Measurements from ENCODE around the gene PAK6. TPM values are rescaled to one million over a fixed set of nuclear protein-coding genes. Genes with fewer than 3 reads are reported as not detected.

PAK6 gene
- polyA plus RNA-seq, 1 of the 3 experiments (the other 2 are of a cell fraction) = 0.07 TPM

- no peaks in the 10 kb centered on the region for H3K9me2 ChIP-seq
- peaks cover 9 to 20% of the 10 kb centered on the region in 2 experiments for H3K4me1 ChIP-seq (ENCODE audit: control insufficient read depth in 1 of 2, insufficient read depth in 2 of 2, low read depth in 1 of 2, low read length in 1 of 2)
- H3K4me2 ChIP-seq = no peak overlapping the region
- TF ChIP-seq NFIC (IDR thresholded peaks at IDR 0.05; ENCODE audit: borderline replicate concordance) (no peak), RXRA (IDR thresholded peaks at IDR 0.05; ENCODE audit: borderline replicate concordance, low read depth) (no peak), TCF12 (IDR thresholded peaks at IDR 0.05) (no peak)
- H3K4me3 ChIP-seq (ENCODE audit: low read depth in 2 of 2, low read length in 1 of 2) = no peak overlapping the region
- H3K9ac ChIP-seq = no peak overlapping the region
- ChIA-PET POLR2A (no interaction called here), CTCF (interaction anchor here (0.7 to 34.5 kb wide), 5 partner anchors 8 to 148 kb away, joined by 3 to 720 read pairs (median 4); no protein-coding TSS in a partner anchor)
- H3F3A ChIP-seq (replicated peaks; ENCODE audit: insufficient read depth) = peaks cover 12% of the 10 kb centered on the region
- H3K9me3 ChIP-seq = no peaks in the 10 kb centered on the region
- H3K36me3 ChIP-seq (replicated peaks in 1 of 2; ENCODE audit: control insufficient read depth in 1 of 2, insufficient read depth in 2 of 2, low read length in 1 of 2) = no peaks in the 10 kb centered on the region
- DNase-seq = no peak
- peaks cover 21% of the 10 kb centered on the region for H3K27me3 ChIP-seq (ENCODE audit: insufficient read depth)
- WGBS (ENCODE audit: low lambda C conversion rate) = 82% methylated on average over 2 of the region's 3 CpGs
- H2AFZ ChIP-seq (ENCODE audit: low read depth) = no peak overlapping the region
- H3K79me2 ChIP-seq (ENCODE audit: insufficient read depth) = no peaks in the 10 kb centered on the region
- H3K27ac ChIP-seq (ENCODE audit: low read depth in 2 of 2, low read length in 1 of 2) = no peak overlapping the region
- 0 out of 2 replicates have a peak, but pooled peaks cover 9% of the 10 kb centered on the region for H4K20me1 ChIP-seq (ENCODE audit: insufficient read depth)
Measured at GRCh38 chr15:40254452-40254851, 15.6 kb downstream of the PAK6 start.

- Histone ChIP-seq H3K9me2 (no peaks in the 10 kb centered on the region), H3K4me1 (ENCODE audit: control insufficient read depth in 1 of 2, insufficient read depth in 2 of 2, low read depth in 1 of 2, low read length in 1 of 2) (peaks cover 4 to 14% of the 10 kb centered on the region in 2 experiments; a peak in 2 of 4 replicates), H3K9me3 (no peaks in the 10 kb centered on the region), H3F3A (replicated peaks; ENCODE audit: insufficient read depth) (peaks cover 7% of the 10 kb centered on the region), H2AFZ (ENCODE audit: low read depth) (no peak overlapping the region), H3K79me2 (ENCODE audit: insufficient read depth) (no peaks in the 10 kb centered on the region), H3K36me3 (replicated peaks in 1 of 2; ENCODE audit: control insufficient read depth in 1 of 2, insufficient read depth in 2 of 2, low read length in 1 of 2) (no peaks in the 10 kb centered on the region), H3K27me3 (ENCODE audit: insufficient read depth) (peaks cover 21% of the 10 kb centered on the region), H3K9ac (no peak overlapping the region), H3K4me3 (ENCODE audit: low read depth in 2 of 2, low read length in 1 of 2) (no peak overlapping the region), H4K20me1 (ENCODE audit: insufficient read depth) (0 out of 2 replicates have a peak, but pooled peaks cover 5% of the 10 kb centered on the region), H3K27ac (ENCODE audit: low read depth in 2 of 2, low read length in 1 of 2) (no peak overlapping the region), H3K4me2 (no peak overlapping the region)
- no peak for DNase-seq
- ChIA-PET POLR2A (interaction anchor here (0.6 kb wide), 1 partner anchor 17 kb away, joined by 3 read pairs; no protein-coding TSS in a partner anchor), CTCF (interaction anchor here (1.0 to 34.5 kb wide), 3 partner anchors 9 to 148 kb away, joined by 3 to 720 read pairs (median 3); no protein-coding TSS in a partner anchor)
- TF ChIP-seq NFIC (IDR thresholded peaks at IDR 0.05; ENCODE audit: borderline replicate concordance) (no peak), SMC3 (IDR thresholded peaks at IDR 0.05; ENCODE audit: low read depth, low read length) (no peak), GATA2 (CRISPR knock-in tag; IDR thresholded peaks at IDR 0.05) (no peak), SIN3A (IDR thresholded peaks at IDR 0.05; ENCODE audit: borderline replicate concordance, low read depth, low read length) (no peak), EZH2phosphoT487 (IDR thresholded peaks at IDR 0.05; ENCODE audit: borderline replicate concordance, low read depth) (no peak), MEF2A (IDR thresholded peaks at IDR 0.05; ENCODE audit: borderline replicate concordance, low read depth) (no peak), IRF3 (IDR thresholded peaks at IDR 0.05; ENCODE audit: low read depth, low read length) (no peak), CHD2 (IDR thresholded peaks at IDR 0.05; ENCODE audit: low read length, partially characterized antibody) (no peak), MXI1 (IDR thresholded peaks at IDR 0.05; ENCODE audit: low read depth, low read length) (no peak), CTCF (IDR thresholded peaks at IDR 0.05) (no peak), RFX5 (IDR thresholded peaks at IDR 0.05; ENCODE audit: low read length) (no peak), RAD21 (IDR thresholded peaks at IDR 0.05; ENCODE audit: low read length) (no peak)
- WGBS (ENCODE audit: low lambda C conversion rate) = 97% methylated on average over 4 of the region's 4 CpGs
Measured at GRCh38 chr15:40255033-40255432, 16.2 kb downstream of the PAK6 start.
